Coronary artery (tissue), 2 donors: Measurements from ENCODE around the gene EIF5A2.
A peak's percentile ranks its signal among the peaks of the same experiment; 100 is the strongest.
"Not testable (repeated sequence)": the region's sequence is repeated elsewhere in the genome, so short reads cannot be mapped to it uniquely, and the experiment has no call there.

Source experiments
- DNase-seq: peaks from one replicate; pipeline ENCODE4 v3.0.0-alpha.2; 2017; ENCODE audit warnings: low spot score
- H3K27ac ChIP-seq, 2 donors: fragments of 200-600 bp; sonication (generic); one replicate each; pipeline ENCODE4 v1.5.1; 2016 to 2019
- H3K4me3 ChIP-seq: fragments of 200-600 bp; sonication (generic); 2 replicates; pipeline ENCODE4 v1.5.1; 2016; ENCODE audit warnings: mild to moderate bottlenecking, moderate library complexity
- CTCF ChIP-seq: fragments of 200-600 bp; sonication (generic); IDR thresholded peaks from one replicate; pipeline ENCODE4 v1.5.1; 2019; ENCODE audit warnings: antibody characterized with exemption

The EIF5A2 gene

GRCh38 chr3:170910542-170910941 lies 2.1 kb upstream of the EIF5A2 start:
- TF ChIP-seq CTCF, result no peak
- no peak overlapping the region for H3K4me3 ChIP-seq
- DNase-seq, result no peak
- H3K27ac ChIP-seq, result no peak overlapping the region

GRCh38 chr3:170909129-170909903 lies 879 bp upstream of the EIF5A2 start:
- DNase-seq, result no peak
- Histone ChIP-seq H3K27ac (peak overlapping the region in 1 of 2 donors; percentile 81), H3K4me3 (peak overlapping the region; percentile 92)
- no peak for TF ChIP-seq CTCF

GRCh38 chr3:170907637-170908234 lies 701 bp downstream of the EIF5A2 start:
- DNase-seq, result no peak
- no peak for TF ChIP-seq CTCF
- Histone ChIP-seq H3K27ac (peak overlapping the region; percentile 49 to 81), H3K4me3 (peak overlapping the region; percentile 92)

GRCh38 chr3:170905862-170906261 lies 2.6 kb downstream of the EIF5A2 start:
- DNase-seq, result no peak
- no peak overlapping the region for H3K4me3 ChIP-seq
- H3K27ac ChIP-seq, result no peak overlapping the region
- TF ChIP-seq CTCF, result no peak

- Histone ChIP-seq H3K4me3 (no peak overlapping the region), H3K27ac (no peak overlapping the region)
- no peak for TF ChIP-seq CTCF
- DNase-seq, result no peak
Observed at GRCh38 chr3:170903123-170903522, 5.3 kb downstream of the EIF5A2 start.

GRCh38 chr3:170899455-170899854 lies 9.0 kb downstream of the EIF5A2 start:
- Histone ChIP-seq H3K27ac (no peak overlapping the region), H3K4me3 (no peak overlapping the region)
- no peak for DNase-seq
- no peak for TF ChIP-seq CTCF

- Histone ChIP-seq H3K4me3 (no peak overlapping the region), H3K27ac (no peak overlapping the region)
- no peak for DNase-seq
- no peak for TF ChIP-seq CTCF
Observed at GRCh38 chr3:170897978-170898377, 10.5 kb downstream of the EIF5A2 start.

- H3K27ac ChIP-seq, DNase-seq: not testable (repeated sequence)
Observed at GRCh38 chr3:170897199-170897598, 11.2 kb downstream of the EIF5A2 start.

More at GRCh38 chr3:170897199-170897598, 11.2 kb downstream of the EIF5A2 start:
- H3K4me3 ChIP-seq, result not testable (repeated sequence)
